Measurements from ENCODE around the gene PRDM7.

PRDM7 gene

DNA sequence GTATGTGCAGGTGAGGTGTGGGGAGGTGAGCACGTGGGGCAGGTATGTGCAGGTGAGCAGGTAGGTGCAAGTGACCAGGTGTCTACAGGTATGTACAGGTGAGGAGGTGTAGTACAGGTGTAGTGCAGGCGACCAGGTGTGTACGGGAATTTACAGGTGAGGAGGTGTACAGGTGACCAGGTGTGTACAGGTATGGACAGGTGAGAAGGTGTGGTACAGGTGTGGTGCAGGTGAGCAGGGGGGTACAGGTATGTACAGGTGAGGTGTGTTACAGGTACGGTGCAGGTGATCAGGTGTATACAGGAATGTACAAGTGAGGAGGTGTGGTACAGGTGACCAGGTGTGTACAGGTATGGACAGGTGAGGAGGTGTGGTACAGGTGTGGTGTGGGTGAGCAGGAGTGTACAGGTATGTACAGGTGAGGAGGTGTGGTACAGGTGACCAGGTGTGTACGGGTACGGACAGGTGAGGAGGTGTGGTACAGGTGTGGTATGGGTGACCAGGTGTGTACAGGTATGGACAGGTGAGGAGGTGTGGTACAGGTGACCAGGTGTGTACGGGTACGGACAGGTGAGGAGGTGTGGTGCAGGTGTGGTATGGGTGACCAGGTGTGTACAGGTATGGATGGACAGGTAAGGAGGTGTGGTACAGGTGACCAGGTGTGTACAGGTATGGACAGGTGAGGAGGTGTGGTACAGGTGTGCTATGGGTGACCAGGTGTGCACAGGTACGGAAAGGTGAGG, 45.0 kb downstream of the PRDM7 start:
- Histone ChIP-seq H3K27me3 (no peaks in the 10 kb centered on the region), H3K4me3 (ENCODE audit: low read depth in 1 of 2, low read length in 1 of 2) (no peak overlapping the region), H3K36me3 (peaks cover 7% of the 10 kb centered on the region), H3K27ac (no peak overlapping the region), H3K4me1 (ENCODE audit: control insufficient read depth in 1 of 2, insufficient read depth in 1 of 2, low read depth in 1 of 2, low read length in 1 of 2) (peaks cover 0 to 2% of the 10 kb centered on the region in 2 experiments), H3K9me3 (no peaks in the 10 kb centered on the region)
- TF ChIP-seq, protein P1, sequence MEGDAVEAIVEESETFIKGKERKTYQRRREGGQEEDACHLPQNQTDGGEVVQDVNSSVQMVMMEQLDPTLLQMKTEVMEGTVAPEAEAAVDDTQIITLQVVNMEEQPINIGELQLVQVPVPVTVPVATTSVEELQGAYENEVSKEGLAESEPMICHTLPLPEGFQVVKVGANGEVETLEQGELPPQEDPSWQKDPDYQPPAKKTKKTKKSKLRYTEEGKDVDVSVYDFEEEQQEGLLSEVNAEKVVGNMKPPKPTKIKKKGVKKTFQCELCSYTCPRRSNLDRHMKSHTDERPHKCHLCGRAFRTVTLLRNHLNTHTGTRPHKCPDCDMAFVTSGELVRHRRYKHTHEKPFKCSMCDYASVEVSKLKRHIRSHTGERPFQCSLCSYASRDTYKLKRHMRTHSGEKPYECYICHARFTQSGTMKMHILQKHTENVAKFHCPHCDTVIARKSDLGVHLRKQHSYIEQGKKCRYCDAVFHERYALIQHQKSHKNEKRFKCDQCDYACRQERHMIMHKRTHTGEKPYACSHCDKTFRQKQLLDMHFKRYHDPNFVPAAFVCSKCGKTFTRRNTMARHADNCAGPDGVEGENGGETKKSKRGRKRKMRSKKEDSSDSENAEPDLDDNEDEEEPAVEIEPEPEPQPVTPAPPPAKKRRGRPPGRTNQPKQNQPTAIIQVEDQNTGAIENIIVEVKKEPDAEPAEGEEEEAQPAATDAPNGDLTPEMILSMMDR (IDR thresholded peaks at IDR 0.05): no peak

GRCh38 chr16:90031186-90031930, 45.8 kb downstream of the PRDM7 start:
- Histone ChIP-seq H3K27ac (no peak overlapping the region), H3K36me3 (peaks cover under 1% of the 10 kb centered on the region), H3K27me3 (no peaks in the 10 kb centered on the region), H3K4me3 (ENCODE audit: low read depth in 1 of 2, low read length in 1 of 2) (no peak overlapping the region), H3K4me1 (ENCODE audit: control insufficient read depth in 1 of 2, insufficient read depth in 1 of 2, low read depth in 1 of 2, low read length in 1 of 2) (peaks cover 3 to 4% of the 10 kb centered on the region in 2 experiments), H3K9me3 (no peaks in the 10 kb centered on the region)
- TF ChIP-seq, protein P1 (IDR thresholded peaks at IDR 0.05): no peak

DNA sequence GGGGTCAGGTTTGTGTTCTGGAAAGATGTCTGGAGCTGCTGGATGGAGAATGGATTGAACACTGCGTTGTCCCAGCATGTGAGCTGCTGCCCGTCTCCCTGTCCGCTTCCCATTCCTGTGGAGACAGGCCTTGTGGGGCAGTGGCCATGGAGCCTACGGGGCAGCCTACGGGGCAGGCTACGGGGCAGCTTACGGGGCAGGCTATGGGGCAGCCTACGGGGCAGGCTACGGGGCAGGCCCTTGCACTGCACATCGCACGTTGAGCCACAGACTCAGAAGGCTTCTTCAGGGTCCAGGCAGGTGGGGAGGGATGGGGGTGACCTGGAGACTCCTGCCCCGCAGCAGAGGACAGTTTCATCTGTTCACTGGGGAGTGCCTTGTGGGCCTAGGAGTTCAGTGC, 48.1 kb downstream of the PRDM7 start:
- TF ChIP-seq, protein P1 (IDR thresholded peaks at IDR 0.05): no peak
- no peaks in the 10 kb centered on the region for H3K27me3 ChIP-seq
- H3K4me1 ChIP-seq (ENCODE audit: control insufficient read depth in 1 of 2, insufficient read depth in 1 of 2, low read depth in 1 of 2, low read length in 1 of 2): peaks cover 7 to 9% of the 10 kb centered on the region in 2 experiments
- no peak overlapping the region for H3K27ac ChIP-seq
- no peak overlapping the region for H3K4me3 ChIP-seq (ENCODE audit: low read depth in 1 of 2, low read length in 1 of 2)
- H3K36me3 ChIP-seq: no peaks in the 10 kb centered on the region
- no peaks in the 10 kb centered on the region for H3K9me3 ChIP-seq

DNA sequence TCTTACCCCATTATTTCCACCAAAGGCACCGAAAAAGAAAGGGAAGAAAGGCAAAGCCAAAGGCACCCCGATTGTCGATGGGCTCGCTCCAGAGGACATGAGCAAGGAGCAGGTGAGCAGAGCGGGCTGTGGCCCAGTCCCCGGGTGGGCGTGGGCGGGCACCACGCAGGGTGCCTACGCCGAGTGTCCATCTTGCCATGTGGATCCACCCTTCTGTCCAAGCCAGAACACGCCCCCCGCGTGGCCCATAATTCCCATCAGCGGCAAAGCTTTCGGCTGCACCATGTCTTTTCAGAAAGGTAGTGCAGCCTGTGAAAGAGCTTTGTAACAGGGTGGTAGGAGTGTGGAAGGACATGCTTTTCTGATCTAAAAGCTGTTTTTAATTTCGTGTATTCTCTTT, 49.5 kb downstream of the PRDM7 start:
- Histone ChIP-seq H3K4me1 (ENCODE audit: control insufficient read depth in 1 of 2, insufficient read depth in 1 of 2, low read depth in 1 of 2, low read length in 1 of 2) (peaks cover 12 to 17% of the 10 kb centered on the region in 2 experiments), H3K9me3 (no peaks in the 10 kb centered on the region), H3K27ac (no peak overlapping the region), H3K4me3 (ENCODE audit: low read depth in 1 of 2, low read length in 1 of 2) (no peak overlapping the region), H3K27me3 (no peaks in the 10 kb centered on the region), H3K36me3 (no peaks in the 10 kb centered on the region)
- TF ChIP-seq, protein P1 (IDR thresholded peaks at IDR 0.05): no peak

DNA sequence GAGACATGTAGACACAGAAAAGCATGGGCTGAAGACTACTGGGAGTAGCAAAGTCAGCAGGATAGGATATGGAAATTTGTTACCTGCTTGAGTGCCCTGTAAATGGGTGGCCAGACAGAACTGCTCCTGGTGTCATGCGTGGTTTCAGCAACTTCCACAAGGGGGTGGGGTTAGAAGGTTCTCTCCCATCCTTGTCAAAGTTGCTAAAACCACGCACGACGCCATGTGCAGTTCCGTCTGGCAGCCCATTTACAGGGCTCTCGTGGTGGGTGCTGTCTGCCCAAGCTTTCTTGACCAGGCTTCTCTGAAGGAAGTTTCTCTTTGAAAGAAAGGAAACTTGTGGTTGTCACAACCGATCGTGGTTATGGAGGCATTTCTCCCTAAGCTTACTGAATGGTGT, 51.0 kb downstream of the PRDM7 start:
- TF ChIP-seq, protein P1 (IDR thresholded peaks at IDR 0.05): no peak
- Histone ChIP-seq H3K4me3 (ENCODE audit: low read depth in 1 of 2, low read length in 1 of 2) (peak overlapping the region in 1 of 2 experiments; percentile 13), H3K27me3 (no peaks in the 10 kb centered on the region), H3K27ac (no peak overlapping the region), H3K9me3 (no peaks in the 10 kb centered on the region), H3K4me1 (ENCODE audit: control insufficient read depth in 1 of 2, insufficient read depth in 1 of 2, low read depth in 1 of 2, low read length in 1 of 2) (peaks cover 26 to 28% of the 10 kb centered on the region in 2 experiments), H3K36me3 (no peaks in the 10 kb centered on the region)

Measured in neutrophil (primary cell).